Cortex of kidney (tissue), 1 donor: ENCODE results near the gene PRKCB.
"Not testable (repeated sequence)": the region's sequence is repeated elsewhere in the genome, so short reads cannot be mapped to it uniquely, and the experiment has no call there.

Source experiments
- DNase-seq: peaks from one replicate; lab custom pipeline; 2025; lab: John Stamatoyannopoulos, UW

The PRKCB gene

DNA sequence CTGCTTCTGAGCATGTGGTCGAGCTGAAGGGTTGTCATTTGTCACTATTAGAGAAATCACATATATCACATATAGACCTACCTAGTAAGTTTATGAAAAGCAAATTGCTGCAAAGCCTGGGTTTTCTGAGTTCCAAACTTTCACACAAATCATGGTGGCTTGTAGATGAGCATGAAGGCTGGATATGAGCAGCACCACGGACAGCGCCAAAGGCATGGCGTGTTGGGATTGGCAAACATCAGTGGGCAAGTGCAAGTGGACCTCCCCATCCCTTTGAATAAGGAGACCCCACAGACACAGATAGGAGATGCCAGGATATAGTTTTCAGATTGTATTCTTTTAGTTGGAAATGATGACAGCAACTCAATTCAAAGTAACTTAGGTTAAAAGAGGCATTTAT lies 342.7 kb downstream of the PRKCB start:
- no peak for DNase-seq

DNA sequence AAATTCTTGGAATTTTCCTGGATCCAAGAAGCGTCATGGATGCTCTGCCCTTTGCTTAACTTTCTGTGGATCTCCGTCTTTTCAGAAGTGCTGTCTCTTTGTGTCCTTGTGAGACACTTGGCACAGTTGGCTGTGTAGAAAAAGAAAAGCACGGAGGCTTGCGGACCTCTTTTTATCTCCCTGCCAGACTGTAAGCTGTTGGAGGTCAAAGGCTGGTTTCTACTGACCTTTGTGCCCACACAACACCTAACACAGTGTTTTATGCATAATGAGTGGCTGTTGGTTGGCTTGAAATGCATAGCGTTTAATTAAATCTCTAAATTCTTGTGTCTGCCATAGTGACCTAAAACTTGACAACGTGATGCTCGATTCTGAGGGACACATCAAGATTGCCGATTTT lies 344.7 kb downstream of the PRKCB start:
- DNase-seq, result no peak

DNA sequence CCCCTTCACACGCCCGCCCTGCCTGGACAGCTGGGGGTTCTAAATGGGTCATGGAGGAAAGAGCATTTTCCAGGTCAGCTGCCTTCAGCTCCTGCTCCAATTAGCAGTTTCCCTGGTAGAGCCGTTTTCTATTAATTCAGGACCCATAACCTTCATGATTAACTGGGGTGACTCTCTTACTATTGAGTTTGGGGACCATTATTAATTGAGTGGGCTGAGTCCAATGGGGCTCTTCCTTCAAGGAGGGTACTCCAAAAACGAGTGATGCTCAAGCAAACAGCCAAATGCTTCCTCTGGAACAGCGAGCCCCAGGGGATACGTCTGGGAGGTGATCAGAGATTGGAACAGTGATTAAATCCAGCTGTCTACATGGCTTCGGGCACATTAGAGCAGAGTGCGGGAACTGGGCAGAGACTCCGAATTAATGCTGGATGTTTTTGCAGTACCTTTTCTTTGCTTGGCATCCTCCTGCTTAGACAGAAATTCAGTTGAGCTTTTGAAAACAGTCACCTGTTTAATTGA lies 352.3 kb downstream of the PRKCB start:
- no peak for DNase-seq

- no peak for DNase-seq
Observed at GRCh38 chr16:24188751-24189318, 353.1 kb downstream of the PRKCB start.

DNA sequence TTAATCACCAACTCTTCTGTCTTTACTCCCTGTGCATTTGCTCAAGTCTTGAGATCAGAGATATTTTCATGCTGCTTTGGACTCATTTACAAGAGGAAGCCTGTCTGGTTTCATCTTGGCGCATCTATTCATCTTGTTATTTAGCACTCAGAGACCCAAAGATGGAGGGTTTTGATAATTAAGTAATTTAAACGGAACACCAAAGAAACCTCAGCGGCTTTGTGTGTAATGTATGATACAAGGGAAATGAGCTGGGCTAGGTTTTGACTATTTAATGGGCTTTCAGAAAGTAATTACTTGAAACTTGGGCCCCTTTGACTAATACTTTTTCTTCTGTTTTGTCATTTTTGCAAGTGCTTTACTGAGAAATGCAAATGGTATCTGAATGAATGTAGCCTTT lies 354.2 kb downstream of the PRKCB start:
- DNase-seq, result no peak

DNA sequence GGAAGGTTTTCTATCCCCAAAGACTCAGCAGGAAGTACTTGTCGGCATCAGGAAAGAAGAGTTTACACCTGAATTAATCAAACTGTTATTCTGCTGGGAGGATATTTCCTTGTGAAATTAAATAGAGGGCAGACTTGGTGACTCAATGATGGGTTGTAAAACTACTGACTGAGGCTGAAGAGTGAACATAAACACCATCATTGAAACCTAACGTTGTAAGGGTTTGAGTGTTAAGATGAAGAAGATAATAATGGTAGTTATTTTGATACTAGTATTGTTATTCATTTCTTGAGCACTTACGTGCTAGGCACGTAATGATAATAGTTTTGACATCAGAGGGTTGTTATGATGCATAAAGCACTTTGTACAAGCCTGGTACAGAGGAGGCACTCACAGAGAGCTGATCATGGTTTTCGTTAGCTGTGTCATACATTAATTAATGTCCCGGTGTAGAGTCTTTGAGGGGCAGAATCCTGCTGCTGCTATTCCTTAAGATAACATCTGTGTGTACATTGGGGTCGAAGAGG lies 356.2 kb downstream of the PRKCB start:
- no peak for DNase-seq

DNA sequence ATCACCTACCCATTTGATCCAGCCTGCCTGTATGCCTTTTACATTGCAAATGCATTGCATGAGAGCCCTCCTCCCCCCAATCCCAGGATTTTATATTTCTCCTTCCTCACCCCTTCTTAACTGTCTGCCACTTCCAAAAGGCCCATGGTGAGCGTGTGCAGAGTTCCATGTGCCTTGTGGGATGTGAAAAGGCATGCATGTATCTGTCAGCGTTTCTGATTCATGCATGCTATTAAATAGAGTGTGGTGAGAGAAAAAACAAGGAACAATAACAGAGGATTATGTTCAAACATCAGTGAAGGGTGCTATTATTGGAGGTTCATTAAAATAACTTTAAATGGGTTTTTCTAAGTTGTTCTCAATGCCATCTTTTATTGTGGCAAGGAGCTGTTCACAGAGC lies 359.4 kb downstream of the PRKCB start:
- no peak for DNase-seq

DNA sequence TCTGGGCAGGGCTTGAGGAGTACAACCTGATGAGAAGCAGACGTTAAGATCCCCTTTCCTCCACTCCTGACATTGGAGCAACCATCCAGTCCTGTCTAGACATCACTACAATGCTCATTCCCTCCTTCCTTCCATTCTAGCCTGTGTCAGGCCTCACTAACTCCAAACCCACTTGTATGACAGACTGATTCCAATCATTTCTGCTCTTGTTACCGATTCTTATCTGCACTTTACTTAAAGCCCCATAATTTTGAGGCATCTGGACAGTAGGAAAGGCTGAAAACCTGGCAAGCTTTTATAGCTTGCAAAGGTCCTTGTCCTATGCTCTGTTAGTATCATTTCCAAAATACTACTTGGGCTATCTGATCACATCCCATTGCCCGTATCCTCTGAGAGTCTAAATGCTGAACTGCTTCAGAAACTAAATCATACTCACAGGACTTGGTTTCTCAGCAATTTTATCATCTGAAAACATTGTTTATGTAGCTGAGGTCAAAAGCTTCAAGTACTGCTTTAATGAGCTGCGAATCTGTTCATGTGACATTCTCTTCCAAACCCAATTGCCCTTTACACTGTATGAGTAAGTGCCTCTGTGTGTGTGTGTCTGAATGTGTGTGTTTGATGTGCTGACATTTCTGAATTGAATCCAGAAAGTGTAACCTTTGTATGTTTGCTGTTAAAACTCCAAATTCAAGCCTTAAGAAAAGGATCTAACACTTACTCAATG lies 363.2 kb downstream of the PRKCB start:
- DNase-seq, result no peak

- no peak for DNase-seq
Observed at GRCh38 chr16:24203675-24204074, 367.9 kb downstream of the PRKCB start.

DNA sequence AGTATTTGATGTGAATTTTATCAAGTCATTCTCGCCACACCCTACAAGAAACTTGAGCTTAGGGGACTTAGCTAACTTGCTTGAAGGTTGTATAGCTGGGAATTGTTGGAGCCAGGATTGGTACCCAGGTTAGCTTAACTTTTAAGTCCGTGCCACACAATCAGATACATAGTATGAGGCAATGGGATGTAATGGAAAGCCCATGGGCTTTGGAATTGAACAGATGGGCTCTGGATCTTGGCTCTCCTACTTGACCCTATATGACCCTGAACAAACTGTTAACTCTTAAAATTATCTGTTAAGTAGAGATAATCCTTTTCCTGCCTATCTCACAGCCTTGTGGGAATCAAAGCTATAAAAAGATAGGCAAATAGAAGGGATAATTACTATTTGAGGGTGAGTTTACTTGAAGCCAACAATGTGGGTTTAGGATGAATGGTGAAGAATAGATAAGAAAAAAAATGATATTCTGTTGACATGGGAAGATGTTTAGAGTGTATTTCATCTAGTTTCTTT lies 368.4 kb downstream of the PRKCB start:
- DNase-seq, result no peak

GRCh38 chr16:24206926-24207325 lies 371.1 kb downstream of the PRKCB start:
- DNase-seq, result no peak

GRCh38 chr16:24208710-24209109 lies 372.9 kb downstream of the PRKCB start:
- DNase-seq, result no peak

DNA sequence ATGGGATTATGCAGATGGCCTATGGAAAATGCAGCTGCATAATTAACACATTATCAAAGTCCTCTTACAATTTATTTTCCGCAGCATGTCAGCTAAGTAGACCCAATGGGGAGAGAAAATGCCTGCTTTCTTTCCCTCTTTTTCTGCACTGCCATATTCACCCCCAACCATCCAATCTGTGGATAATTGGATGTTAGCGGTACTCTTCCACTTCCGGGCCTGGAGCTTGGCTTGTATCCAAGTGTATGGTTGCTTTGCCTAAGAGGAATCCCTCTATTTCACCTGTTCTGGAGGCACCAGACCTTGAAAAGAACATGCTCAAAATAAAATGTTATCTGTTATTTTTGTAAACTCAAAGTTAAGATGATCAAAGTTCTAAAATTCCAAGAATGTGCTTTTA lies 379.2 kb downstream of the PRKCB start:
- no peak for DNase-seq

GRCh38 chr16:24216961-24217360 lies 381.2 kb downstream of the PRKCB start:
- DNase-seq, result no peak

DNA sequence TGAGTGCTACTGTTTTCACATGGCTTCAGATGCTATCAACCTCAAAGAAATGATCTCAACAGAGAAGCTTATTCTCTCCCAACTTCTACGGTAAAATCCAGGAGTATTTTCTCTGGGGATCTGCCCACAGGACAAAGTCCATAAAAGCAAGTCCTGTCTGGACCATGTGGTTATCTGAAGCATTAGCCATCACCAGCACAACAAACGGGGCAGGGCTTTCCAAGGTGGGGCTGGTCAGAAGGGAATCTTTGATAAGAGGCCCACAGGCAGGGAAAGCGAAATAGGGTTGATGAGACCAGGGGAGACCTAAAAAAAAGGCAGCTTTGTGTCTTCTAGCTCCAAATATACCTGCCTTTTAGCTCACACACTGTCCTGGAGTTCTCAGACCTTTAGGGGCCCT lies 381.7 kb downstream of the PRKCB start:
- no peak for DNase-seq

DNA sequence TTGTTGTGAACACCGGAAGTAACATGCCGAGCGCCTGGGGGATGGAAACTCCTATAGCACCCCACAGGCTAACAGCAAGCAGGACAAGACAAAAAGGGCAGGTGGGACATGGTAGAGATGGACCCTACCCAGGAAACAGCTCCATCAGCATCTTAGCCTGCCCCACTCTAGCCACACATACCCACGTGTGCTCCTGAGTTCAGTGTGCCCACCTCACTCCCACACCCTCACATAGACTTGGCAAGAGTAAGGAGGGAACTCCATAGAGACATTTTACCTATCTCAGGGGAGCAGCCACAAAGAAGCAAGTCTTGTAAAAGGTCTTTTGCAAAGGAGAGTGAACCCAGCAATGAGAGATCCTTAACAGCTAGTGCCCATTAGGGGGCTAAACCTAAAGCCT lies 382.5 kb downstream of the PRKCB start:
- DNase-seq, result no peak

DNA sequence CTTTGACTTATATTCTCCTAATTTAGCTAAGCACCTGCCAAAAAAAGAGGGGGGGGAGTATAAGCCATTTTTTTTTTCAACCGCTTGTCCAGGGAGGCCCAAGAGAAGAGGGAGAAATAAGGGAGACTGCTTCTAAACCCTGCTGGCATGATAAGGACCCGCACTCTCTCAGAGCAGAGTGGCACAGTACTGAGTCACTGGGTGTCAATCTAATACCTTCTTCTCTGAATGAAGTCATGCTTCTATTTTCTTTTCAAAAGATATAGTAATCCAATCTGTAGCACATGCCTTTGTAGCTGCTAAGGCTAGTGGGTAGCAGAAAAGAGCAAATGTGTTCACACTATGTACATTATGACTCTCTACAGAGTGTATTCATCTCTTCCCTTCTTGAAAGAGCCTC lies 385.4 kb downstream of the PRKCB start:
- DNase-seq, result no peak

GRCh38 chr16:24228514-24228913 lies 392.7 kb downstream of the PRKCB start:
- no peak for DNase-seq

DNA sequence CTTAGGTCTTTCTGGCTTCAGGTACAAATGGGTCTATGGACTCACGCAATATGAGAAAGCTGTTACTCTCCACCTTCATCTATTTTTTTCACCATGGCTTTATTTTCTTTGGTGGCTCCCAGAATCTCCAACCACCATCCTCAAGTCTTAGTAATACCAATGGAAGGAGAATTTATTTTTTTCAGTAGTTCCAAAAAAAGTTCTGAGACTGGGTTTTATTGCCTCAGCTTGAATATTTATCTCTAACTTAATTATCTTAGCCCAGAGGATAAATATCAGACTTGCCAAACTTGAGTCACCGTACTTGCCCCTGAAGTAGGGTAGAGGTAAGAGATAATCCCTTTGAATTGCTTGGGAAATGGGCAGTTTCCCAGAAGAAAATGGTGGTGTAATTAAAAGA lies 397.2 kb downstream of the PRKCB start:
- no peak for DNase-seq

DNA sequence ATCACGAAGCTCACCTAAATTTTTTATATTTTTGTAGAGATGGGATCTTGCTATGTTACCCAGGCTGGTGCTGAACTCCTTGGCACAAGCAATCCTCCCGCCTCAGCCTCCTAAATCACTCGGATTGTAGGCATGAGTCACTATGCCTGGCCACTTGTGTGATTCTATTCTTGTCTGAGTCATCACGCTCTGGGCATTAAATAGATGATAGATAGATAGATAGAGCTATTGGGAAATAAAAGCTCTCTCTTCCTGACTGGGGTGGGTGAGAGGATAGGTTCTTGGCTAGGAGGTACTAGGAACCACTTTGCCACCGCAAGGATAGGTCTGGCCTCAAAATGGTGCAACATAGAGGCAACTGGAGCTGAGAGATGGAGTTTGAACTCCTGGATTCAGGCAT lies 399.0 kb downstream of the PRKCB start:
- DNase-seq, result no peak

DNA sequence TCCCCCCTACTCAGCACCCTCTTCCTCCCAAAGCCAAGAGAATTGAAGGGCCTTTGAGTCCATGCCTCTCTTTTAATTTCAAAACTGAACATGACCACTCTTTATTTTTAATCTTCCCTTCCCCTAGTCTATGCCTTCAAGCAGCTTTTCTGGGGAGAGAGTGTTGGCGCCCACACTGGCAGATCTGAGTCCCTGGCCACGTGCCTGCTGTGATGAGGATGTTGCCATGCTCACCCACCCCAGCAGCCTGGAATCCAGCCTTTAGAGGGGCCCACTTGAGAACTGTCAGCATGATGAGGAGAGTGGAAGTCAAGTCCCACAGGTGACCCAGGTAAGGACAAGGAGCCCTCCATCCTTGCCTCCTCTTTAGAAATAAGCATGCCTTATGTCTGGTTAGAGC lies 400.0 kb downstream of the PRKCB start:
- no peak for DNase-seq

- not testable (repeated sequence) for DNase-seq
Observed at GRCh38 chr16:24238846-24239245, 403.1 kb downstream of the PRKCB start.

DNA sequence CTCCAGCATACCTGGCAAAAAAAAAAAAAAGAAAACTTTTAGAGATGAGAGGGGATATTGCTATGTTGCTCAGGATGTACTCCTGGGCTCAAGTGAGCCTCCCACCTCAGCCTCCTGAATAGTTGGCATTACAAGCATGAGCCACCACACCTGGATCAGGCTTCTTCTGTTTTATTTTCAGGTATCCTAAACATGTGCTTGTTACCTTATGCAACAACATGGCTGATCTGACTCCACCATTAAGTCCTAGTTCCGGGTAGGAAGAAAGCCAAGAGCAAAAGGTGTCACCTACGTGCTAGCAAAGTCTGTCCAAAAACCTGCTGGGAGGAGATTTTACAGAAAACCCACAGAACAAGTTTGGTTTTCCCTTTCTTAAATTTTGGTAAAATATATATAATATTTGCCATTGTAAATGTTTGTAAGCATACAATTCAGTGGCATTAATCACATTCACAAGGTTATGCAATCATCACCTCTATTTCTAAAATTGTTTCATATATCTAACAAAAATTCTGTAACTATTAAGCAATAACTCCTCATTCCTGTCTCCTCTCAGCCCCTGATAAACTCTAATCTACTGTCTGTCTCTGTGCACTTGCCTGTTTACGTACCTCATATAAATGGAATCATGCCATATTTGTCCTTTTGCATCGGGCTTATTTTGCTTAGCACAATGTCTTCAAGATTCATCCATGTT lies 411.3 kb downstream of the PRKCB start:
- DNase-seq, result no peak
